HT-29 (cell line): ENCODE results near the gene LHX6. TPM values are rescaled to one million over a fixed set of nuclear protein-coding genes. Genes with fewer than 3 reads are reported as not detected.
A peak's percentile ranks its signal among the peaks of the same experiment; 100 is the strongest.

Source experiments
- DNase-seq: peaks from one replicate; pipeline ENCODE4 v3.0.0-alpha.2; 2015; ENCODE audit warnings: low spot score
- total RNA-seq: library from RNA; depleted of rRNA; stranded (reverse); fragments of >200 nt; shearing (Covaris generic); gene quantifications from 2 replicates; pipeline ENCODE4 v1.2.3, GENCODE V29; 2014

The LHX6 gene
- total RNA-seq, 1 experiment from 2014 or later, result not detected

- peak; percentile 30 for DNase-seq
These were observed 36.4 kb downstream of the LHX6 start for GRCh38 chr9:122192261-122192875.

DNA sequence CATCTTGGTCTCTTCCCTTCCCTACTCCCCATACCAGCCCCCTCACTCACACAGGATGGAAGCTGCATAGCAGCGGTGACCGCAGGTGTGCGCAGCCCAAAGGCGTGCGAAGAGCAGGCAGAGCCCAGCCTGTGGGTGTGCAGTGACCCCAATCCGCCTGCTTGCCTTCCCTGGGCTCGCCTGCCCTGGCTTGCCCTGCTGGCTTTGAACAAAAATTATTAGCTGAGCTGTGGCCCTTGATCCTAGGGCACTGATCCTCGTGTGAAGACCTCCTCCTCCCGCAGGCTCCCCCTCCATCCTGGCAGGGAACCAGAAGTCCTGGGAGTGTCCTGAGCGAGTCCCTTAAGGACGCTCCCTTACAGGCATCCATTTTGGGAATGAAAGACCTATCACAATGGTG, 37.2 kb downstream of the LHX6 start:
- no peak for DNase-seq

- DNase-seq, result peak; percentile 67
These were observed 38.0 kb downstream of the LHX6 start for GRCh38 chr9:122190597-122191381.

DNA sequence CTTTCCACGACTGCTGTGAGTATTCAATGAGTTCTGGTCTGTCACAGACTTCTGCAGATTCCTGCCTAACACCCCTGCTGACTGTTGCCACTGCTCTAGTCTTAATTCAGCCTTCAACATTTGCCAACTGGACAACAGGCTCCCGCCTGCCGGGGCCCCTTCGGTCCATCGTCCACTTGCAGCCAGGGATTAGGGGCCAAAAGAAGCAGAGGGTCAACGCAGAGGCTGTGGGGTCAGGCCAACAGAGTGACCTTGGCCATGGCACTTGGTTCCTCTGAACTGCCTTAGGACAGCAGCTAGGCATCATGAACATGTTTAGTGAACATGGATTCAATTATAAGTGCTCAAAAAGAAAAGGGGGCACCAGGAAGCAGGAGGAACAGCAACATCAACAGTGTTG, 40.4 kb downstream of the LHX6 start:
- no peak for DNase-seq

DNA sequence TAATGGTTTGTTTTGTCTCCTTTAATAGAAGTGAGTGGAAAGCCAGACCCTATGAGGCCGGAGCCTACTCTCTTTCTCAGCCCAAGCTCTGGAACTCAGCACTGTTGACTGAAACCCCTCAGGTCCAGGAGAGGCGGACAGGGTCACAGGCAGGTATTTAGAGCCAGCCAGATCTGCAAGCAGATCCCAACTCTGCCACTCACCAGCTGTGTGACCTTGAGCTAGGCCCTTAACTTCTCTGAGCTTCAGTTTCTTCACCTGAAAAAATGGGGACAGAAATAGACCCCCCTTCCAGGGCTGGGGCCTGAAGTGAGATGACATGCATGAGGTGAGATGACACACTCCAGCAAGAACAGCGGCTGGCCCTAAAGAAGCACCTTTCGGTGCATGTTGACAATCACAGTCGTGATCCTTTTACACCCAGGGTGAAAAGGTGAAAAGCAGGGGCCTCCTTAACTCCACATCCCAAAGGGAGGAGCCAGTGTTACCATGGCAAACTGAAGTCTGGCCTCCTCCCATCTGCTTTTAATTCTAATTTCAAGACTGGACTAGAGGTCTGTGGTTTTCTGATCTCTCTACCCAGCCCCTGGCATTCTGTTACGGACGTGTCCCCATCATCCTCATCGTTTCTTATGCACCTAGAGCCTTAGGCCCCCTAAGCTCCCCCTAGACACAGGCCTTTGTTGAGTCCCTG, 41.8 kb downstream of the LHX6 start:
- no peak for DNase-seq

DNA sequence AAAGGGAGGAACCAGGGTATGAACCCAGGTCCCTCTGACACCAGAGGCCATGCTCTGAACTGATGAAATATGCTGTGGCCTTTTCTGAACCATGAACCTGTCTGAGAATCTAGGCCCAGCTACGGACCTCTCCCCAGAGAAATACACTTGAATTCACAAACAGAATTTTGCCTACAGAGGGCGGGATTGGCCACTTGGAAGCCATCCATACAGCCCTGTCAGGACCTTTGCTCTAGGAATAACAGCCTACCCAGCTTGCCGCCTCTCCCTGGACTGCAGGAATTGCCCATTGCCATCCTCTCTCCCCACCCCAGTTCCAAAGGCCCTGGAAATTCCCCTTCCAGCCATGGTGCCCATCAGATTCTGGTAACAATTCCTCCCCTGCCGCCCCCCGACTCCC, 42.5 kb downstream of the LHX6 start:
- DNase-seq, result peak; percentile 38

- no peak for DNase-seq
These were observed 44.2 kb downstream of the LHX6 start for GRCh38 chr9:122184551-122184950.

GRCh38 chr9:122183501-122183900, 45.3 kb downstream of the LHX6 start:
- no peak for DNase-seq

- peak; percentile 33 for DNase-seq
These were observed 48.1 kb downstream of the LHX6 start for GRCh38 chr9:122180633-122181032.

GRCh38 chr9:122179690-122180074, 49.1 kb downstream of the LHX6 start:
- DNase-seq, result no peak

- DNase-seq, result peak; percentile 16
These were observed 49.6 kb downstream of the LHX6 start for GRCh38 chr9:122179054-122179689.

DNA sequence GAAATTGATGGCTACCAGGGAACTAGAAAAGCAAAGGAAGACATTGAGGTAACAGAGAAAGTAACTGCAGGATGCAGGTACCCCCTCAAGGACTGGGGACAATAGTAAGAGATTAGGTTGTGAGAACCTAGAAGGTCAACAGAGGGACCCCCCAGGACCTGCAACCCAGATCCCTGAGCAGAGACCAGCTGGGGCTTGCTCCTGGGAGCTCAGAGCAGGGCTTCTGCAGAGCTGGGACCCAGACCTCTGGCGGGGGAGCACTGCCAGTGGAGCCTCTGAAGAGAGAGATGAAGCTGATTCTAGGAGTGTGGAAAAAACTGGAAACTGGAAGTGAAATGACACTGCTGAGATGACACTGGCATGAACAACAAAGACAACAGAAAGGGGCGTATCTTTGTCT, 51.8 kb downstream of the LHX6 start:
- DNase-seq, result no peak

DNA sequence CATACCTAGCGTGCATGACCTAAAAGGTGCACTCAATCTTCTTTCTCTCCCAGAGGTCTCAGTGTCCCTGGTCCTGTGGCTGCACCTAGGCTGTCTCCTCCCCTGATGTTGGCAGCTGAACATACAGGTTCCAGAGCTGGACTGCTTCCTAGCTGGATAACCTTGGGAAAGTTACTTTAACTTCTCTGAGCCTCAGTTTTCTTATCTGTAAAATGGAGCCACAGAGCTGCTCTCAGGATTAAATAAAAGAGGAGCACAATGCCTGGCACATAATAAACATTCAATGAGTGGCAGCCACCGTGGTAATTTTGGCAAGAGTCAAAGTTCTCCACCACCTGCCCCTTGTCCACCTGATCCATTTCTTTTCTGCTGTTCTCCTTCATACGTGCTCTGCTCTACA, 55.1 kb downstream of the LHX6 start:
- no peak for DNase-seq

DNA sequence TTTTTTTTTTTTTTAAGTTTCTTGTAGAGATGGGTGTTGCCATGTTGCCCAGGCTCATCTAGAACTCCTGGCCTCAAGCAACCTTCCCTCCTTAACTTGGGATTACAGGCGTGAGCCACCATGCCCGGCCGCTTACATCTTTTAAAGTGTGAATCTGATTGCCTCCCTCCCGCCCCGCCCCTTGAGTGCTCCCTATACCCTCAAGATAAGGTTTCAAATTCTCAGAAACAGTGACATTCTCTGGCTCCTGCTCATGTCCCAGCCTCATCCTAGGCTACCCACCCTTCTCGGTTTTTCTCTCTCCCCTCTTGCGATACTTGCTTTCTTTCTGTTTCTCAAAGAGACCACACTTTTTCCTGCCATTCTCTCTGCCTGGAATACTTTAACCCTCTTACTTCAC, 56.6 kb downstream of the LHX6 start:
- DNase-seq, result no peak

- no peak for DNase-seq
These were observed 60.4 kb downstream of the LHX6 start for GRCh38 chr9:122168356-122168755.

GRCh38 chr9:122164286-122164685, 64.5 kb downstream of the LHX6 start:
- DNase-seq, result no peak

DNA sequence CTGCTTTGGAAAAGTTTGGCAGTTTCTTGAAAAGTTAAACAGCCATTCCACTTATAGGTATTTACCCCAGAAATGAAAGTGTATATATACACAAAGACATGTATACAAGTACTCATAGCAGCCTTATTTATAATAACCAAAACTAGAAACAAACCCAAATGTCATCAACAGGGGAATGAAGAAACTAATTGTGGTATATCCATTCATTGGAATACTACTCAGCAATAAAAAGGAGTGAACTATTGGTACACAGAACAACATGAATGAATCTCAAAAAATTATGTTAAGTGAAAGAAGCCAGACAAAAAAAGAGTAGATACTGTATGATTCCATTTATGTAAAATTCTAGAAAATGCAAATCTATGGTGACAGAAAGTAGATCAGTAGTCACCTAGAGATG, 66.3 kb downstream of the LHX6 start:
- no peak for DNase-seq

- no peak for DNase-seq
These were observed 68.9 kb downstream of the LHX6 start for GRCh38 chr9:122159925-122160246.

GRCh38 chr9:122159026-122159924, 69.5 kb downstream of the LHX6 start, which contains the start of the genes MORN5 and NDUFA8:
MORN5 (plus strand) TSS chr9:122159908; CDS start chr9:122159973, 65 bp downstream.
NDUFA8 (minus strand) TSS chr9:122159779; CDS start chr9:122159677, 102 bp downstream.
- peak; percentile 97 for DNase-seq

- DNase-seq, result peak; percentile 69
These were observed 70.6 kb downstream of the LHX6 start for GRCh38 chr9:122158202-122158601.

DNA sequence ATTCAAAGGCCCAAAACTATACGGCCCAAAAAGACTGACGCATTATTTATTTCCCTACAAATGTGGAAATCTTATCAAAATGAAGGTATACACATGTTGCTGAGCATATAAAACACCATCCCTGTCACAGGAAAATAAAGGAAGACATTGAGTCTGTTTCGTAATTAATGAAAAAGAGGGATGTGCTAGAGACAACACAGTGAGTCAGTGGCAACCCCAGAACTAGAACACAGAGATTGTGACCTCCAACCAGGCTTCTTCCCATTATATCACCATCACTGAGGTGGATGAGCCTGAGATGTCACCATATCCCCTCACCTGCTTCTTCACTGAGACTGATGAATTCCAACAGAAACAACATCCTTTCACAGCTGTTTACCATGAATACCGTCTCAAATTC, 73.0 kb downstream of the LHX6 start:
- DNase-seq, result no peak
